CD4-positive, alpha-beta T cell treated with Interleukin-6 for 4 hours (primary cell): ENCODE data around the gene C4B.
A peak's percentile ranks its signal among the peaks of the same experiment; 100 is the strongest.
"Not testable (repeated sequence)": the region's sequence is repeated elsewhere in the genome, so short reads cannot be mapped to it uniquely, and the experiment has no call there.

Experiments used
- DNase-seq: peaks from one replicate; pipeline ENCODE4 v3.0.0-alpha.2; 2020; ENCODE audit warnings: mixed read lengths

C4B gene

DNA sequence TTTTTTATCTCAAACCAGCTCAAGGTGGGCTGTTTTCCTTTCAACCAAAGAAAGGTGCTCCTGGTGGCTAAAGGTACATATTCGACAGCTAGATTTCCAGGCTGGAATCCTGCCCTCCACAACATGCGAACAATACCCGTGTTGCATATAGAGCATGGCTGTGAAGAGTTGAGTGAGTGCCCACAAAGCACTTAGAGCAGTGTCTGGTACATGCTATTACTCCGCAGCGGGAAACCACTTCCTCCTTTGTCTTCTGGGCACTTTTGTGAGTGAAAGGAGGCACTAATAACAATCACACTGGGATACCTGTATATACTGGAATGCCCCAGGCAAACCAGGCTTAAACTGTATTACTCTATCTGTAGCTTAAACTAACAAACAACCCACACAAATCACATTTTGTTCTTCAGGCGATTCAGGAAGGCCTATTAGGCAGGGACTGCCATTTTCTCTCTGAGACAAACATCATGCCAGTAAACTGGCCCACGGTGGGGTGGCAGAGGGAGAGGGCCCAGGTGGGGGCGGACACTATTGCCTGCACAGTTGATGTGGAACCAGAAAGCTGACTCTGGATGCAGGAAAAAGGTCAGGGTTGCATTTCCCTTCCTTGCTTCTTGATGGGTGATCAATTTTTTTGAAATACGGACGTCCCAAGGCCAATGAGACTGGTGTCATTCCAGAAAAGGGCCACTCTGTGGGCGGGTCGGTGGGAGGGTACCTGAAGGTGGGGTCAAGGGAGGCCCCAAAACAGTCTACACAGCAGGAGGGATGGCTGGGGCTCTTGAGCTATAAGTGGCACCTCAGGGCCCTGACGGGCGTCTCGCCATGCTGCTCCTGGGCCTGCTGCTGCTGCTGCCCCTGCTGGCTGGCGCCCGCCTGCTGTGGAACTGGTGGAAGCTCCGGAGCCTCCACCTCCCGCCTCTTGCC lies 23.3 kb downstream of the C4B start, which contains the start of gene CYP21A2:
Gene CYP21A2, plus strand, starts transcription at position 818 of the 927 bp plus-strand sequence. Its CDS starts 8 bp downstream, at position 826.
- DNase-seq: not testable (repeated sequence)

DNA sequence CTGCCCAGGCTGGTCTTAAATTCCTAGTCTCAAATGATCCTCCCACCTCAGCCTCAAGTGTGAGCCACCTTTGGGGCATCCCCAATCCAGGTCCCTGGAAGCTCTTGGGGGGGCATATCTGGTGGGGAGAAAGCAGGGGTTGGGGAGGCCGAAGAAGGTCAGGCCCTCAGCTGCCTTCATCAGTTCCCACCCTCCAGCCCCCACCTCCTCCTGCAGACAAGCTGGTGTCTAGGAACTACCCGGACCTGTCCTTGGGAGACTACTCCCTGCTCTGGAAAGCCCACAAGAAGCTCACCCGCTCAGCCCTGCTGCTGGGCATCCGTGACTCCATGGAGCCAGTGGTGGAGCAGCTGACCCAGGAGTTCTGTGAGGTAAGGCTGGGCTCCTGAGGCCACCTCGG lies 24.3 kb downstream of the C4B start:
- DNase-seq: not testable (repeated sequence)

DNA sequence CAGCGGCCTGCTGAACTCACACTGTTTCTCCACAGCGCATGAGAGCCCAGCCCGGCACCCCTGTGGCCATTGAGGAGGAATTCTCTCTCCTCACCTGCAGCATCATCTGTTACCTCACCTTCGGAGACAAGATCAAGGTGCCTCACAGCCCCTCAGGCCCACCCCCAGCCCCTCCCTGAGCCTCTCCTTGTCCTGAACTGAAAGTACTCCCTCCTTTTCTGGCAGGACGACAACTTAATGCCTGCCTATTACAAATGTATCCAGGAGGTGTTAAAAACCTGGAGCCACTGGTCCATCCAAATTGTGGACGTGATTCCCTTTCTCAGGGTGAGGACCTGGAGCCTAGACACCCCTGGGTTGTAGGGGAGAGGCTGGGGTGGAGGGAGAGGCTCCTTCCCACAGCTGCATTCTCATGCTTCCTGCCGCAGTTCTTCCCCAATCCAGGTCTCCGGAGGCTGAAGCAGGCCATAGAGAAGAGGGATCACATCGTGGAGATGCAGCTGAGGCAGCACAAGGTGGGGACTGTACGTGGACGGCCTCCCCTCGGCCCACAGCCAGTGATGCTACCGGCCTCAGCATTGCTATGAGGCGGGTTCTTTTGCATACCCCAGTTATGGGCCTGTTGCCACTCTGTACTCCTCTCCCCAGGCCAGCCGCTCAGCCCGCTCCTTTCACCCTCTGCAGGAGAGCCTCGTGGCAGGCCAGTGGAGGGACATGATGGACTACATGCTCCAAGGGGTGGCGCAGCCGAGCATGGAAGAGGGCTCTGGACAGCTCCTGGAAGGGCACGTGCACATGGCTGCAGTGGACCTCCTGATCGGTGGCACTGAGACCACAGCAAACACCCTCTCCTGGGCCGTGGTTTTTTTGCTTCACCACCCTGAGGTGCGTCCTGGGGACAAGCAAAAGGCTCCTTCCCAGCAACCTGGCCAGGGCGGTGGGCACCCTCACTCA lies 25.0 kb downstream of the C4B start:
- not testable (repeated sequence) for DNase-seq

DNA sequence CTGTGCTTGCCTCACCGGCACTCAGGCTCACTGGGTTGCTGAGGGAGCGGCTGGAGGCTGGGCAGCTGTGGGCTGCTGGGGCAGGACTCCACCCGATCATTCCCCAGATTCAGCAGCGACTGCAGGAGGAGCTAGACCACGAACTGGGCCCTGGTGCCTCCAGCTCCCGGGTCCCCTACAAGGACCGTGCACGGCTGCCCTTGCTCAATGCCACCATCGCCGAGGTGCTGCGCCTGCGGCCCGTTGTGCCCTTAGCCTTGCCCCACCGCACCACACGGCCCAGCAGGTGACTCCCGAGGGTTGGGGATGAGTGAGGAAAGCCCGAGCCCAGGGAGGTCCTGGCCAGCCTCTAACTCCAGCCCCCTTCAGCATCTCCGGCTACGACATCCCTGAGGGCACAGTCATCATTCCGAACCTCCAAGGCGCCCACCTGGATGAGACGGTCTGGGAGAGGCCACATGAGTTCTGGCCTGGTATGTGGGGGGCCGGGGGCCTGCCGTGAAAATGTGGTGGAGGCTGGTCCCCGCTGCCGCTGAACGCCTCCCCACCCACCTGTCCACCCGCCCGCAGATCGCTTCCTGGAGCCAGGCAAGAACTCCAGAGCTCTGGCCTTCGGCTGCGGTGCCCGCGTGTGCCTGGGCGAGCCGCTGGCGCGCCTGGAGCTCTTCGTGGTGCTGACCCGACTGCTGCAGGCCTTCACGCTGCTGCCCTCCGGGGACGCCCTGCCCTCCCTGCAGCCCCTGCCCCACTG lies 25.9 kb downstream of the C4B start:
- DNase-seq: not testable (repeated sequence)

DNA sequence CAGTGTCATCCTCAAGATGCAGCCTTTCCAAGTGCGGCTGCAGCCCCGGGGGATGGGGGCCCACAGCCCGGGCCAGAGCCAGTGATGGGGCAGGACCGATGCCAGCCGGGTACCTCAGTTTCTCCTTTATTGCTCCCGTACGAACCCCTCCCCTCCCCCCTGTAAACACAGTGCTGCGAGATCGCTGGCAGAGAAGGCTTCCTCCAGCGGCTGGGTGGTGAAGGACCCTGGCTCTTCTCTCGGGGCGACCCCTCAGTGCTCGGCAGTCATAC lies 26.4 kb downstream of the C4B start:
- DNase-seq: not testable (repeated sequence)

DNA sequence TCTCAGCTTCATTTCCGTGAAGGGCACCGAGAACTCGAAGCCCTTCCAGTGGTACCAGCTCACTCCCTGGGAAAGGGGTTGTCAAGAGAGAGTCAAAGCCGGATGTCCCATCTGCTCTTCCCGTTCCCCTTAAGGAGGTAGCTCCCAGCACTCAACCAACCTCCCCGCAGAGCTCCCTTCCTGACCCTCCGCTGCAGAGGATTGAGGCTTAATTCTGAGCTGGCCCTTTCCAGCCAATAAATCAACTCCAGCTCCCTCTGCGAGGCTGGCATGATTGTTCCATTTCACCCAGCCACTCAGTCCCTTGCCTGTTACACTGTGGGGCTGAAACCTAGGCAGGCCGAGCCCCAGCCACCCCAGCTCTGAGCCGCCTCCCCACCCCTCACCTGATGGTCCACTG lies 26.8 kb downstream of the C4B start:
- not testable (repeated sequence) for DNase-seq

DNA sequence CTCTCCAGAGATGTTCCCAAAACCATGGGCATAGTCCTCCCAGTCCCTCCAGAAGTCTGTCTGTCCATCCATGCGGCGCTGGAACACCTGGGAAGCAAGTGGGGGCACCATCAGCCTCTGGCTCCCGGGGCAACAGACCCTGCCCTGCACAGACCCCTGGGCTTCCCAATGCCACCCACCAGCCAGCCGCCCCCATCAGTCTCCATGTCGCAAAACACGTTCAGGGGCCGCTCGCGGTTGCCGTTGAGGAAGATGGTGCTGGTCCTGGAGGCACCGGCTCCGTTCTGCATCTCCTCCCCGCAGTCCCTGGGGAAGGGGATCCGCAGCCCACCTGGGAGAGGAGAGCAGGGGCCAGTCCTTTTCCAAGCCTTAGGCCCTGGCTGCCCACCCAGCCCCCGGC lies 27.7 kb downstream of the C4B start:
- DNase-seq: not testable (repeated sequence)

DNA sequence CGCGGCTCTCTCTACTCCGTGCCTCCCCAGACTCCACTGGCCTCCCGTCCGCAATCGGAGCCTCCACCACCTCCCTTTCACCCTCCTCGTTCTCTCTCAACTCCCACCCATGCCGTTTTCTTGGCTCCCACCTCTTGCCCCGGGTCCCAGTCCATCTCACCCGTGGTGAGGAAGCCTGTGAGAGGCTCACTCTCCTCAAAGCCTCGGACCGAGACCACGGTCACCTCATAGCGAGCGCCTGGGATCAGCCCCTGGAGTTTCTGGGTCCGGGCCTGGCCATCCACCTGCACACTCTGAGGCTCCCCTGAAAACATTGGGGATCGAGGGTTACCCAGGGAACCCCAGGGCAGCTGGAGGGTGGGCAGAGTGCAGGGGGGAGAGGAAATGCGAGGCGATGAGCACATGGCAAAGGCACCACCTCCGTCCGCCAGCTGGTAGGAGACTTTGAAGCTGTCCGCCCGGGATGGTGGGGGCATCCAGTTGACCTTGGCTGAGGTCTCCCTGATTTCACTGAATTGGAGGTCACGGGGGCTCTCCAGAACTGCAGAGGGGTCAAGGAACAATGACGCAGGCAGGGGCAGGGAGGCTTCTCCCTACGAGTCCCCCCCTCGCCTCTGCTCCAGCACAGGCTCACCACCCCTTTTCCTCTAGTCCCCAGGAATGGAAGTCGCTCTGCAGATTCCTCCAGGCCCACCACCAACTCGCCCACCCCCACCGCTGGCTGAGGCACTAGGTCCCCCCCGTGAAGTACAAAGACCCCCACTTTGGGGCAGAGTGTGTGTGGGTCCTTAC lies 29.2 kb downstream of the C4B start:
- not testable (repeated sequence) for DNase-seq

DNA sequence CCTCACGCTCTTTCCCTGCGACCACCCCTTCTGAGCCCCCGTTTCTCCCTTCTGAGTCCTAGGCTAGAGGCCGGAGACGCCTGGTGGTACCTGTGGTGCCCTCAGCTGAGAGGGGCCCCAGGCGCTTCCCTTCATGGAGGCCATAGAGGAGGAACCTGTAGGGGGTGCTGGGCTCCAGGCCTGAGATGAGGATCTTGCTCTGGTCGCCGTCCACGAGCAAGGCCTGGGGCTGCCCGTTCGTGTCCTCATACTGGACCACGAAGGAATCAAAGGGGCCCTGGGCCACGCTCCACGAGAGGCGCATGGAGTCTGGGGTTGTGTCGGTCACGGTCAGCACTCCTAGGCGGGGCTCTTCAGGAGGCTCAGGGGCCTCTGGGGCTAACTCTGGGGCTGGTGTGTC lies 30.3 kb downstream of the C4B start:
- DNase-seq: not testable (repeated sequence)

DNA sequence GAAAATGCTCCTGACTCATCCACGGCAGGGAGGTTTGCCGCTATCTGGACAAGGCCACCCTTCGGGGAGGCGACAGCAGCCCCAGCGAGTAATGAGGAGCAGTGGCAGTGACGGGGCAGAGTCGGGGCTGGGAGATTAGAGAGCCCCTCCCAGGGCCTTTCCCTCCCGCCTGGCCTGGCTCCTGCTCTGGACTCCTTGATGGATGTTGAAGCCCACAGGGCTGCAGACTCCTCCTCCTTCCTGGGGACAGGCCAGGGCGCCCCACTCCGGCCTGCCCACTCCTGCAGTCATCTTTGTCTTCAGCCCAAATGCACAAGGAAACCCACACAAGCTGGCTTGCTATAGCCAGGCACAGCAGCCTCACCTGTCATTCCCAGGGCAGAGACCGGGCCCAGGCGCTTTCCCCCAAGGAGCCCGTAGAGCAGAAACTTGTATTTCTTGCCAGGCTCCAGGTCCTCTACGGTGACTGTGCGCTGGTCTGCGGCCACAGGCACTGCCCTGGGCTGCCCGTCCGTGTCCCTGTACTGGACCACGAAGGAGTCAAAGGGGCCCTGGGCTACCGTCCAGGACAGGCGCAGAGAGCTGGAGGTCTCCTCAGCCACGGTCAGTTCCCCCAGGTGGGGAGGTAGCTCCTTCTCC lies 31.3 kb downstream of the C4B start:
- DNase-seq: no peak

DNA sequence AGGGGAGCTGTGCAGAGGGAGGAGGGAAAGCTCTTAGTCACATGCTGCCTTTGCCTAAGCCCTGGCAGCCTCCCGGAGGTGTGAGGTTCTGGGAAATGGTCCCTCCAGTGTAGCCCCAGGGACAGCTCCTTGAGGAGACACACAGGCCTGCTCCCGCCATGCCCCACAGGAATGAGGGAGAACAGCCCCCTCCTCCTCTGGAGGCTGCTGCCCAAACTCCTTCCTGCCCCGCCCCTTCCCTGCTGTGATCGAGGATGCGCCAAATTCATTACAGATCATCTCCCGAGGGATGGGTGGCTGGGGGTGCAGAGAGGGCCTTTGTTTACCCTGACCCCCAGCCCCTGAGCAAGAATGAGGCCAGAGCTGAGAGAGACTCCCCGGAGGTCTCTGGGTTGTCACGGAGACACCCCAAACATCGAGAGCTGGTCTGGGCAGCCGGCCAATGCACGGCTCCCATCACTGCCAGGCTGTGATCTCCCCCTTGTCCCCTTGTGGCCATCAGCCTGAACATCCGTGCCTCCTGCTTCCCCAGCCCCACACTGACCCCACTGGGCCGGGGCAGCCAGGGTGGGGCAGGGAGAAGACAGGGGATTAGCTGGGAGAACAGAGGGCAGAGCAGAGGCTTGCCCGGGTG lies 32.0 kb downstream of the C4B start:
- DNase-seq: no peak

DNA sequence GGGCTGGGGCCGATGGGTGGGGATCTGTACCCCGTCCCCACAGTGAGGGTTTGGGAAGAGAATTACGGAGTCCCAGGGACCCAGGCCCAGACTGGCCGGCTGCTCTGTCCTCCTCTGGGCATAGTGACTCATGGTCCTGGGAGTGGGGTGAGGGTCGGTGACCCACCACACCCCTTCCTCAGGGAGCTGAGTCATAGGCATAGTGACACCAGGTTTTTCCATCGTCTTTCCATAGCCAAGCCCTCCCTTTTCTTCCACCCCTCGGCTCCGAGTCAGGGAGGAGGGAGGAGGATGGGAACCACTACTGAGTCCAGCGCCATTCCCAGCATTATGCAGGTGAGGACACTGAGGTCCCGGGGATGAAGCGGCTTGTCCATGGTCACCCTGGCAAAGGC lies 32.5 kb downstream of the C4B start:
- no peak for DNase-seq

DNA sequence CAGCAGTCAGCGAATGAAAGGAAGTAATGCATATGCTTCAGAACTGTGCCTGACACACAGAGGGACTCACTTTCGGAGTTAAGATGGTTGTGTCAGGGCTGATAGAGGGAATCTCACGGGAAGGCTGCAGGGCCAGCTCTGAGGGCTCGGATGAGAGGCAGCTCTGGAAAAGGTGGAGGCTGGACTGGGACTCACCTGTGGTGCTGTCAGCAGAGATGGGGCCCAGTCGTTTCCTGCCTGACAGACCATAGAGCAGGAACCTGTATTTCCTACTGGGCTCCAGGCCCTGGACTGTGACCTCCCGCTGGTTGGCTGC lies 32.9 kb downstream of the C4B start:
- no peak for DNase-seq

DNA sequence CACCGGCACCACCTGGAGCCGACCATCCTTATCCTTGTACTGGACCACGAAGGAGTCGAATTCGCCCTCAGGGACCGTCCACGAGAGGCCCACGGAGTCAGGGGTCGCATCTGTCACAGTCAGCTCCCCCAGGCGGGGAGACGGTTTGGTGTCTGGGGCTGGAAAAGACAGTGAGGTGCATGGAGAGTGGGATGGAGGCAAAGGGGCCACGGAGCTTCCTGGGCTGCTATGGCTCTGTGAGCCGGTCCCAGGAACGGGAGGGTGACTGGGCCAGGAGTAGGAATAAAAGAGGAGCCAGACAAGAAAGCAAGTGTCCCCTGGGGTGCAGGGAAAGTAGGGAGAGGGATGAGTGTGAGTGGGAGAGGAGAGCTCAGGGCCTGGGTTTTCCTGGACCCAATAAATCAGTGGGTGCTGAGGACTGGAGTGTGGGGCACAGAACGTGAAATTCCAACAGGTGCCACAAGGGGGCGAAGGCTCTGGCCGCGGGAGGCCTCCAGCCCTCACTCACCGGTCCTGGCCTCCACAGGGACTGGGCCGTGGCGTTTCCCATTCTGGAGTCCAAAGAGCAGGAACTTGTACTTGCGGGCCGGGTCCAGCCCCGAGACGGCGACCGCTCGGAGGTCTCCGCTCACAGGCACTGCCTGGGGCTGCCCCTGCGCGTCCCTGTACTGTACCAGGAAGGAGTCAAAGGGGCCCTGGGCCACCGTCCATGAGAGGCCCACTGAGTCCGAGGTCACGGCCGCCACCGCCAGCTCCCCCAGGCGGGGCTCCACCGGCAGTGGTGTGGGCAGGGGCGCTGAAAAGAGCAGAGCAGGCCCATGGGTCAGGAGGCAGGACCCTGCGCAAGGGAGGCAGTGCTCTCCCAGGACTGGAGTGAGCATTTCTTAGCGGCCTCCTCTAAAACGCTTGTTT lies 33.5 kb downstream of the C4B start:
- DNase-seq: peak; percentile 73

DNA sequence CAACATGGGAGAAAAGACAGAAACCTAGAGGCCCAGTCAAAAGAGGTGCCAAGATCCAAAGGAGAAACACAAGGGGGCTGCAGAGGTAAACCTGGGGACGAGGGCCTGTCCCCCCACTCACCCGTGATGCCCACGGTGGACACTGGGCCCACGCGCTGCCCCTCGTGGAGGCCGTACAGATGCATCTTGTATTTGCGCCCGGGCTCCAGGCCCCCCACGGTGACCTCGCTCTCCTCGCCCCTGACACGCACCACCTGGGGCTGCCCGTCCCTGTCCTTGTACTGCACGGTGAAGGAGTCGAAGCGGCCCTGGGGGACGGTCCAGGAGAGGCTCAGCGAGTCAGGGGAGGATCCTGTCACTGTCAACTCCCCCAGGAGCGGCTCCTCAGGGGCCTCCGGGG lies 34.6 kb downstream of the C4B start:
- DNase-seq: not testable (repeated sequence)

DNA sequence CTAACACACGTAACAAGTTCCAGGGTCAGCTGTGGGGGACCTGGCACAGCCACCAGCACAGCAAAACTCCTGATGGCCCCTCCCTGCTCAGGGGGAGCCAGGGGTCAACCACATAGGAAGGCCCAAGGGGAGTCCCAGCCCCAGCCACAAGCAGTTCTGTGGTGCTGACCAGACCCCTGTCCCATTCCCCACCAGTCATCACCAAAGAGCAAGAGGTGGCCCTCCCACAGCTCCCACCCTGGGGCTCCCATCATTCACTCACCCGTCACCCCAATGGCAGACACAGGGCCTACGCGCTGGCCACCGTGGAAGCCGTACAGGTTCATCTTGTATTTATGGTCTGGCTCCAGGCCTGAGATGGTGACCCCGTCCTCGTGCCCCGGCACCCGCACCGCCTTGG lies 35.1 kb downstream of the C4B start:
- DNase-seq: not testable (repeated sequence)

DNA sequence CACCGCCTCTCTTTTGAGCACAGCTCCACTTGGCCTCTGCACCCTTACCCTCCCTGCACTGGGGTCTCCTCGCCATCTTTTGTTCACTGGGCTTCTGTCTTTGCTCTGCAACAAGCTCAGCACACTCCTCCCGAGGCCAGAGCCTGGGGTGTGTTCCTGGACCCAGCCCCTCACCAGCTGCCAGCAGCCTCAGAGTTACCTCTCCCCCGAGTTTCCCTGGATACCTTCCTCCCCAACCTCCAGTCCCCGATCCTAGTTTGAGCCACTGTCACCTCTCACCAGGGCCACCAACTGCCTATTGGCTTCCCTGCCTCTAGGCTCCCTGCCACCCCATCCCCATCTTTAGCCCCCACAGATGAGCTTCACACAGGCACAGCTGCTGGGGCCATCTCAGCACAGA lies 36.0 kb downstream of the C4B start:
- no peak for DNase-seq

DNA sequence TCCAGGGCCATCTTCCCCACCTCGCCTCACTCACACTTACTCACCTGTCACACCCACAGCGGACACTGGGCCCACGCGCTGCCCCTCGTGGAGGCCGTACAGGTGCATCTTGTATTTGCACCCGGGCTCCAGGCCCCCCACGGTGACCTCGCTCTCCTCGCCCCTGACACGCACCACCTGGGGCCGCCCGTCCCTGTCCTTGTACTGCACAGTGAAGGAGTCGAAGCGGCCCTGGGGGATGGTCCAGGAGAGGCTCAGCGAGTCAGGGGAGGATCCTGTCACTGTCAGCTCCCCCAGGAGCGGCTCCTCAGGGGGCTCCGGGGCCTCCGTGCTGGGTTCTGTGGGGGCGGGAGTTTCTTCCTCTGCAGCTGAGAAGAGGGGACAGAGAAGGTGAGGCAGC lies 38.0 kb downstream of the C4B start:
- DNase-seq: not testable (repeated sequence)

DNA sequence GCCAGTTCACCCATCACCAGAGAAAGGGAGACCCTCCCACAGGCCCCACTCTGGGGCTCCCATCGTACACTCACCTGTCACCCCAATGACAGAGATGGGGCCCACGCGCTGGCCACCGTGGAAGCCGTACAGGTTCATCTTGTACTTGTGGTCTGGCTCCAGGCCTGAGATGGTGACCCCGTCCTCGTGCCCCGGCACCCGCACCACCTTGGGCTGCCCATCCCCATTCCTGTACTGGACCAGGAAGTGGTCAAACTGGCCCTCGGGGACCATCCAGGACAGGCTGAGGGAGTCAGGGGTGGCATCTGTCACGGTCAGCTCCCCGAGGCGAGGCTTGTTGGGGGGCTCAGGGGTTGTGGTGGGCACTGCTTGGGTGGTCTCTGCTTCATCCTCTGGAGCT lies 38.7 kb downstream of the C4B start:
- DNase-seq: not testable (repeated sequence)

DNA sequence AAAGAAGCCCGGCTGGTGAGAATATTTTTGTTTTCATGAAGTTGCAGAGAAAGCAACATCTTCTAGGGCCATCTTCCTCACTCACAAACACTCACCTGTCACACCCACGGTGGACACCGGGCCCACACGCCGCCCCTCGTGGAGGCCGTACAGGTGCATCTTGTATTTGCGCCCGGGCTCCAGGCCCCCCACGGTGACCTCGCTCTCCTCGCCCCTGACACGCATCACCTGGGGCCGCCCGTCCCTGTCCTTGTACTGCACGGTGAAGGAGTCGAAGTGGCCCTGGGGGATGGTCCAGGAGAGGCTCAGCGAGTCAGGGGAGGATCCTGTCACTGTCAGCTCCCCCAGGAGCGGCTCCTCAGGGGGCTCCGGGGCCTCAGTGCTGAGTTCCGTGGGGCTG lies 41.2 kb downstream of the C4B start:
- not testable (repeated sequence) for DNase-seq
